CD4-positive, alpha-beta T cell treated with Interleukin-4 for 4 hours (primary cell): ENCODE data around the gene PRKRA.
"Not testable (repeated sequence)": the region's sequence is repeated elsewhere in the genome, so short reads cannot be mapped to it uniquely, and the experiment has no call there.

ENCODE experiments used
- DNase-seq: peaks from one replicate; pipeline ENCODE4 v3.0.0-alpha.2; 2020

Gene PRKRA

DNA sequence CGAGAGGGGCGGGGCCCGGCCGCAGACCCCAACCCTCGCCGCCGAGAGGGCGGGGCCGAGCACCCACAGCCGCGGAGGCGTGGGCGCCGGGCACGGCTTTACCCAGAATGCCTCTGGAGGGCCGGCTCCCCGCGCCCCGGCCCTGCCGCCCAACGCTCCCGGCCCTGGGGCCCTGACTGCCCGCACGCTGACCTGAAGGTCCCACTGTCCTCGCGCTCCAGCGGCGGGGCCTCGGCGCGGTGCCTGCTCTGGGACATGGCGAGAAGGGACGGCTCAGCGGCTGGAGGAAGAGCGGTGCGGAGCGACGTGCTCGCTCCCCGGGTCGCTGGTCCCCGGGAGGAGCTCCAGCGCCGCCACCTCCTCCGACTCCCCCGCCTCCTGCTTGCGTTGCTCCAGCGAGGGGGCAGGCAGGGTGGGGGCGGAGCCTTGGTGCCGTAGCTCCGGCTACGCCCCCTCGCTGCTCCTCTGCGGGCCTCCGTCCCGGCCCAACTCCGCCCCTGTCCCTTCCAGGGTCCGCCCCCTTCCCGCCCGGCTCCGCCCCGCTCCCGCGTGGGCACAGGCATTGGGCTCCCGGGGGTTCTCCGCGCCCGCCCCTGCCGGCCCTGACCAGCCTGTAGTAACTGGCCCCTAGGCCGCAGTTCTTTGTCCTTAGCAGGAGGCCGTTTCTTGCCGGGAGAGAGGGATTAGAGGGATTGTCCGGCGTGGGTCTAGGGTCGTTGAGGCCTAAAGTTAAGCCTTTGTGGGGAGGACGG lies at the start of gene PRKRA, which contains the start of gene PJVK:
PRKRA (minus strand) TSS at position 402 of the 752 bp plus-strand sequence; CDS start at position 257, 145 bp downstream.
PJVK (plus strand) TSS at position 605 of the 752 bp plus-strand sequence. CDS start 2,032 bp downstream, outside the sequence.
- DNase-seq: peak; percentile 93

DNA sequence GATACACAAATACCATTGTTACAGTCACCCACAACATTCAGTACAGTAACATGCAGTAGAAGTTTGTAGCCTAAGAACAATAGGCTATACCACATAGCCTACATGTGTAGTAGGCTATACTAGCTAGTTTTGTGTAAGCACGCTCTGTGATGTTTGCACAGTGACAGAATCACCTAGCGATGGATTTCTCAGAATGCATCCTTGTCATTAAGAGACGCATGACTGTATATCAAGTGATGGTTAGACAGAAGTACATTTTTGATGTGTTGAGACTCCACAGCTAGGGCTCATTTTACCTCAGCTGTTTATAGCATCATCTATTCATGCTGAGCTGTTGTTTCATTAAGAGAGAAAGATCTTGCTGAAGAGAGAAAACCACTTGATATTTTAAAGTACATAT lies 48.7 kb upstream of the PRKRA start:
- no peak for DNase-seq

DNA sequence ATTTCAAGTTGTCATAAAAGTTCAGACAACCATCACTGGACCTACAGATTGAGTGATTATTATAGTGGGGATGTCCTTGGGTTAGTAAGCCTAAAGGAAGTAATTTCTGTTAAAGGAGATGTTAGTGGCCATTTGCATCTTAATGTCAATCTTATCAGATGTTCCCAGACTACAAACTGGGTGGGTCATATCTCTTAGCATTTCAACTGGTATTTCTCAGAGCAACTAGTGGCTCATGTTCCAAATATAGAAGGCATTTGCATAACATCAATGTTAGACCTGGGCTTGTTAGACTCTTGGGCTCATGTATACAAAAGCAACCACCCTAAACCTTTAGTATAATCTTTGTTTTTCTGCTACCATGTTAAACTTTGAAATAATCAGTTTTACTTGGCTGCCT lies 47.2 kb upstream of the PRKRA start:
- no peak for DNase-seq

DNA sequence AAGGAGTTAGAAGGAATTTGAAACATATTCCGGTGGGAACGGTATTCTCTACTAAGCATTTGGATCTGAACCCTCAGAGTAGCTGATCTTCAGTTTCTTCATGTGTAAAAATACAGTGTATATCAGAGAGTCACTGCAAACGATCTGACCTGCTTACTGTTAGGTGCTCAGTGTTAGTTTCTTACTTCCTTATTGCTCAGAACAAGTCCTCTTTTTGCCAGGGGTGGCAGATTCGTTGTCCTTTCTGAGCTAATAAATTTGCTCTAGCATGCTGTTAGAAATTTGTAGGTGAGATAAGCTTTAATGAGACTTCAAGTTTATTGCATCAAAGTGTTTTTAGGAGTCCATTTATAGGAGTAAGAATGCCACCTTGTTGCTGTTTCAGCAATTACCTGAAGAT lies 45.1 kb upstream of the PRKRA start:
- no peak for DNase-seq

DNA sequence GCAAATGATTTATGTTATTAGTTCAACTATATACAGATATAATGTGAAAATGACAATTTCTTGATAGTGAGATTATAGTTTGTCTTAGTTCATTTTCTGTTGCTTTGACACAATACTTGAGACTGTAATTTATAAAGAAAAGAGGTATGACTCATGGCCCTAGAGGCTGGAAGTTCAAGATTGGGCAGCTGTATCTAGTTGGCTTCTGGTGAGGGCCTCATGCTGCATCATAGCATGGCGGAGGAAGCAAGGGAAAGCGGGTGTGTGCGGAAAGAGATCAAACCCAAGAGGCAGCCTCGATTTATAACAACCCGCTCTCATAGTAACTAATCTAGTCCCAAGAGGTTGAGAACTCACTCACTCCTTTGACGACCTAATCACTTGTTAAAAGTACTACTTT lies 40.6 kb upstream of the PRKRA start:
- no peak for DNase-seq

DNA sequence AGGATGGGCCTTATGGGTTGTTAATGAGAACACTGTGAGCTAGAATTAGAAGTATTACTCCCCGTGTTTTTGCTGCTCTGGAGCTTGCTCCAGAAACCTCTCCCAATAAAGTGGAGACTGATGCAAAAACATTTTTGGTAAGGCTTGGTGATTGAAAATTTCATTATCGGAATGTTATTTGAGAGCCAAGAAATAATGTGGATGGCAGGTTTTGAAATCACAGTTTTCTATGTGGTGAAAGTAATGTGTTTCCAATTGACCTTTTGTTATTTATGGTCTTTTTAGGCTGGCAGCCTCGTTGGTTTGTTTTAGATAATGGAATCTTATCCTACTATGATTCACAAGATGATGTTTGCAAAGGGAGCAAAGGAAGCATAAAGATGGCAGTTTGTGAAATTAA lies 34.4 kb upstream of the PRKRA start:
- DNase-seq: no peak

DNA sequence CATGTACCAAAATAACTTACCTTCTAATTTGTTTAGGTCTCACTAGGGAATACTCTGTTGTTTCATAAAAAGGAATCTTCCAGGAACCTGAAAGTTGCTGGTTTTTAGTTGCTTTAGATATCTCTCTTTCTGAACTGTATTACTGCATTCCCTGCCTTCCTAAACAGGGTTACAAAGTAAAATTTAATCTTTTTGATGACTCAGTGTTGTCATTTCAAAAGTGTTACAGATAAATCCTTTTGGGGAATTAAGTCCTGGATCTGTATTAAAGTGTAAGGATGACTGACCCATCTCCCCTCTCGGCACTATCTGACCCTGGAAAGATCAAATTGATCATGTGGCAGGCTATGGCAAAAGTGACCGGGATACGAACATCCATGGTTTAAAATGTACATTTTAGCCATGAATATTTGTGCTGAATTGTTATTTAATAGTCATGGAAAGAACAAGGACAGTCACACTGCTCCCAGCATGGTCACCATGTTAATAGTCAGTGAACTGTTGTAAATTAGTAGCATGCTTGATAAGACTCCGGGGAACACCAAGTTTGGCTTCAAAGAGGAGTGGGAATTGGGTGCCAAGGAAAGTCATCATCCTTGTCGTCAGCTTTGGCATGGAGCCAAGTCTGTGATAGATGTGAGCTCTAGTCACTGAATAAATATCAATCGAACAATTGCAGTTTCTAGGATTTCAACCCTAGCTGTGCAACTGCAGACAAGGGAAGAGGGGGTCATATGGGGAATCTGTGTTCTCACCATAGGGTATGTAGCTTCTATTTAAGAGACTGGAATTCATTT lies 33.5 kb upstream of the PRKRA start:
- DNase-seq: no peak

DNA sequence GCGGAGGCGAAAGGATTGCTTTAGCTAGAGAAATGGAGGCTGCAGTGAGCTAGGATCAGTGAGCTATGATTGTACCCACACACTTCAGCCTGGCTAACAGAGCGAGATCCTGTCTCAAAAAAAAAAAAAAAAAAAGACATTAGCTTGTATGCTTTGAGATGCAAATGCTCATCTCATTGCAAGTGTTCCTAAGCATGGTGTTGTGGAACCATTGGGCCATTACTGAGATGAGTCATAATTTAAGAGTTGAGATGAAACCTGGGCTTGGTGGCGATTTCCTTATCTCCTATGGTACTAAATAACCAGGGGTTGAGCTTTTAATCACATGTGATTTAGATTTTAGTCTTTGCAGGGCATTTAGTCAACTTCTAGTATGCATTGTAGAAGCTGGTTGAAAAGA lies 31.5 kb upstream of the PRKRA start:
- DNase-seq: peak; percentile 17

DNA sequence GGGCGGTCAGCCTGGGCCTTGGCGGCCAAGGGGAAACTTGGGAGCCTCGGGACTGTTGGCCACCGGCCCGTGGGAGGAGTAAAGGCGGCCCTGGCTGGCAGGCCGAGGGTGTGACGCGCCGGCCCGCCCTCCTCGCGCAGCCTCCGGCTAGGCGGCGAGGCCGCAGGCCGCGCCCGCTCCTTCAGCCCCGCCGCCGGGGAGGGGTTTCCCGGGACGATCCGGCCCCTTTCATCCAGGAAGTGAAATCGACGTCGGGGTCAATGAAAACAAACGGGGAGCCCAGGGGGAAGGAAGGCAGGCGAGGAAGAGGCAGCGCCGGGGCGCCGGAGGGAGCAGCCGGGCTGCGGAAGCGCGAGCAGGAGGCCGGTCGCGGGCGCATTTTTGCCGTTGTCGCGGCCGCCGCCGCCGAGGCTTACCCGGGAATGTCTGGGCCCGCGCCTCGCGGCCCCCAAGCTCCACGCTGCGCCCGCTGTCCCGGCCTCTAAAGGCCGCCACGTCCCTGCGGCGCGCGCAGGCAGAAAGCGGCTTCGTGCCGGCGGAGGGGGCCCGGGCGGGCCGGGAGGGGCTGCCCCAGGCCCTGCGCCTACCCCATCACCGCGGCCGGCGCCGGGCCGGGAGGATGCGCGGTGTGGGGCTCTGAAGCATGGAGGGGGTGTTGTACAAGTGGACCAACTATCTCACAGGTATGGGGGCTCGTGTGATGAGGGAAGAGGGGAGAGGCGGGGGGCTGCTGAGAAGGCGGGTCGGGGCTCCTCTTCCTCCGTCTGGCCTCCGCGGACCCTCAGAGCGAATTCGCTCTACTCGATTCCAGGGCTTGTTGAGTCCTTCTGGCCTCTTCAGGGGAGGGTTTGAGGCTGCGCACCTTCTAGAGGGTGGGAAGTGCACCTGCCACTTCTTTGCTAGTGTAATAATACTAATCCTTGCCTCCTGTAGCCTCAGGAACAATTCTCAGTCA lies 29.5 kb upstream of the PRKRA start, which contains the start of gene PLEKHA3:
PLEKHA3 (plus strand) TSS at position 231 of the 955 bp plus-strand sequence; CDS start at position 644, 413 bp downstream.
- peak; percentile 80 for DNase-seq

DNA sequence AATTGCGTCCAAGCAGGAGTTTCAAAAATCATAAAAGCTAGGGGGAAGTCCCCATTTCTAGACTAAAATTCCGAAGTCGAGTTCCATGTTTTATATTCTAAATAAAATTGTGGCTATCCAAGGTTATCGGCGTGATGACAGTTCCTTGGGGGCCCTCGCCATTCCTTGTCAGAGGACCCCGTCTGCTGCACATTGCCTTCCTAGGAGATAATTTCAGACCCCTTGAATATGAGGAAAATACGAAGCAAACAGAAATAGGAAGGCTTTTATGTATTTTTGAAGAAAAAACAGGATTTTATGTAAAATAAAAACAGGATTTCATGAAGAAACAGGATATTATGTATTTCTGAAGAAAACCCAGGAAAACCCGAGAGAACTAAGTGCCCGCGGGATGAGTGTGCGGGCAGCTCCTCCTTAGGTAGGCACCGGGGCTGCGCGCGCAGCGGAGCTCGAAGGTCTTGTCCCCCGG lies 28.8 kb upstream of the PRKRA start:
- DNase-seq: no peak

DNA sequence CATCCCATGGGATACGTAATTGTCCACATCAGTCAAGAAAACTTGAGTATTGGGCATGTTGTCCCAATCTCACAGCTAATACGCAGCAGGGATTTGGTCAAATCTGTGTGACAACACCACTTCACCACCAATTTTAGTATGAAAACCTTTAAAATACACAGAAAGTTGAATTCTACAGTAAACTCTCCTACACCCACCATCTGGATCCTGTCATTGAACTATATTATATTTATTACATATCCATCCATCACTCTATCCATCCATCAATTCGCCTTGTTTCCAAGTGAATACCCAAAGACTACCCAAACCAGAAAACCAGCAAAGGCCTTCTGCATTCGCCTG lies 28.3 kb upstream of the PRKRA start:
- DNase-seq: no peak

DNA sequence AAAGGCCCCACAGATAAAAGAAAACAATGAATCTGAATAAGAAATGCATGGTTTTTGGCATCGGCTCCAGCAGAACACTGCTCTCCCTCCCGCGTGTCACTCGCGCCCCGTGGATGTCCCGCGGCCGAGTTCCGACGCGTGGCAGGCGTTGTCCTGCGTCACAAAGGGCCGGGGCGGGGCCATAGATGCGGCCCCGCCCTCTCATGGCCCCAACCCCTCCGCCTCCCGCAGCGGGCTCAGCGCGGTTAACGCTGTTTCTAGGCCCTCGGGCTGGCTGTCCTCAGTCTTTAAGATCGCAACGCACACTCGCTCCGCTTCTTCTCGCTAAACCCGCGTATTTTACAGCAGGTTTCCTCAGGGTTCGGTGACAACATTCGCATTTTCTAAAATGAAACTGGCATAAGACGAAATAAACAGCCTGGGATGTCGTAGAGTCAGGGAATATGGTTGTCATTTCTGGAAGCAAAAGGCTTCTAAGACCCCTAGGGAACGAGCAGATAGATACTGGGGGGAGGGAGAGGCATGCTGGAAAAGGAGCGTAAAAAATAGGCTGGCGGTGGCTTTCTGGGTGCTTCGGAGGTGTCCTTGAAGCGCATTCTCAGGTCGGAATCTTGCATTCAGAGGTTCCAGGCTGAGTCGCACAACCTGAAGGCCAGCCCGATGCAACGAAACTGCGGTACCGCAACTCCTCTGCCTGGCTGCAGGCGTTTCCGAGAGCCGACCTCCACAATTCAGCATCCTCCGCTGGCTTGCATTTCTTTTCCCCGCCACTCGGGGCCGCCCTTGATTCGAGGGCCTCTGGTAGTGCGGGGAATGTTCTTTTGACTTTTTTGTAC lies 27.7 kb upstream of the PRKRA start, which contains the start of gene FKBP7:
FKBP7 (minus strand) TSS at position 162 of the 836 bp plus-strand sequence; CDS start at position 61, 101 bp downstream.
- peak; percentile 78 for DNase-seq

DNA sequence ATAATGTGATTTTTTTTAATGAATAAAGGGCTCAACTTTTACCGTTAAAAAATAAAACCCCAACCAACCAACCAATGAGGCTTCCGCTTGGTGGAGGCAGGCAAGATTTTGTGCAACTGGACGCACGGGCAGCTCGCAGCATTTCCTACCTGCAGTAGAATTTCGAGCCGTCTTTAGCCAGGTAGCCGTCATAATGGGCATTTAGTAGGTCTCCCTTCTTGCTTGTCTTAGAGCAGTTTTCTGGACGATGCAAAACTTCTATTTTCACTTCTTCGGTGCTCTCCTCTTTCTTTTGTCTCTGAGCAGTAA lies 27.1 kb upstream of the PRKRA start:
- DNase-seq: no peak

DNA sequence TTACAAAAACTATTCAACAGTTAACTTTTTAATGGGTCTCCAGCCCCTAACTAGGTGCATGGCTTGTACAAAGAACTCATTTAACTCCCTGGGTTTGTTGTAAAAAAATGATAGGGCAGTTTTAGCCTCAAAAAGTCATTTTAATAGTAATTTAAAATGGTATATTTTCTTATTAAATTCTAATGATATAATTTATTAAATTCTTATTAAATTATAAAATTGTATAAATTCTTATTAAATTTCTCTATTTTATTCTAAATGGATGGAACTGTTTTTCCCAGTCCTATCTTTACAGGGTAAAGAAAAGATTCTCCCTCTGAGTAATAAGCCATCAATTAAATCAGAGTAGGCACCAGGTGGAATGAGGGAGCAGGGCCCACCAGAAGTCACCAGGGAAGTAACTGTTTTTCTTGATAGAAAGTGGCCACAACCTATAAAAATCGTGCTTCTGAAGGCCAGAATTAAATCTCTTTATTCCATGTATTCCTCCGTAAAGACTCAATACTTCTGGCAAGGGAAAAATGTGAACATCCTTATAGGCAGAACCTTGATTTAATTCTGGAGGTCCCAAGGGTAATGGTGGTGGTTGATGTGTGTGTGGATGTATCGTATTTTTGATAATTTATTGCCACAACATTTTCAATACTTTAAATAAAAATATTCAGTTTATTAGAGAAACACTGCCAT lies 26.6 kb upstream of the PRKRA start:
- no peak for DNase-seq

DNA sequence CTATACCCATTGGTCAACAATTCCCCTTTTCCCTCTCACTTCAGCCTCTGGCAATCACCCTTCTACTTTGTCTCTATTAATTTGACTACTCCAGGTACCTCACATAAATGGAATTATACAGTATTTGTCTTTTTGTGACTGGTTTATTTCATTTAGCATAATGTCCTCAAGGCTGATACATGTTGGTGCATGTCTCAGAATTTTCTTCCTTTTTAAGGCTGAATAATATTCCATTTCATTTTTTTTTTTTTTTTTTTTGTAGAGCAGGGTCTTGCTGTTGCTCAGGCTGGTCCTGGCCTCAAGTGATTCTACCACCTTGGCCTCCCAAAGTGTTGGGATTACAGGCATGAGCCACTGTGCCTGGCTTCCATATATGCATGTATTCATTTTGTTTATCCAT lies 25.5 kb upstream of the PRKRA start:
- DNase-seq: no peak

DNA sequence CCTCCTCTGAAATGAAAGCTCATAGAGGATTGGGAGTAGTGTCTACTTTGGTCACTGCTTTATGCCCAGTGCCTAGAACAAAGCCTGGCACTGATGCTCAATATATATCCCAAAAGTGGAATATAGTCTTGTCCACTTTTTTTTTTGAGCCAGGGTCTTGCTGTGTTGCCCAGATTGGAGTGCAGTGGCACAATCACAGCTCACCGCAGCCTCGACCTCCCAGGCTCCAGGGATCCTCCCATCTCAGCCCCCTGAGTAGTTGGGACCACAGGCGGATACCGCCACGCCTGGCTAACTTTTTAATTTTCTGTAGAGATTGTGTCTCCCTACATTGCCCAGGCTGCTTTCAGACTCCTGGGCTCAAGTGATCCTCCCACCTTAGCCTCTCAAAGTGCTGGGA lies 23.6 kb upstream of the PRKRA start:
- no peak for DNase-seq

DNA sequence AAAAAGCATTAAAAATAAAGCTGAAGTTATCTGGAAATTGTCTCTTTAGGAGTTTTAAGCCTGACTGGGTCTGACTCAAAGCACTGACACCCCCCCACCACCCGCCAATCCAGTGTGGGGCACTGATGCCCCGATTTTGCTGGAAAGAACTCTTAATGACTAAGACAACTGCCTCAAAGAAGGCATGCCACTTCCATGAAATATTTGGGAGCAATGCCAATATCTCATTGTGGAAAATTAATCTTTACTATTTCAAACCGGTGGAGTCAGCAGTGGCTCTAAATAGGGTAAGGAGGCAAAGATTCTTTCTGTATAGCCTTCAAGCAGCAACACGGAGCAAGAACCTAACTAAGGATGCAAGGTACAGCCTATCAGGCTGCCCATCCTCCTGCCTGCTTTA lies 23.0 kb upstream of the PRKRA start:
- DNase-seq: no peak

DNA sequence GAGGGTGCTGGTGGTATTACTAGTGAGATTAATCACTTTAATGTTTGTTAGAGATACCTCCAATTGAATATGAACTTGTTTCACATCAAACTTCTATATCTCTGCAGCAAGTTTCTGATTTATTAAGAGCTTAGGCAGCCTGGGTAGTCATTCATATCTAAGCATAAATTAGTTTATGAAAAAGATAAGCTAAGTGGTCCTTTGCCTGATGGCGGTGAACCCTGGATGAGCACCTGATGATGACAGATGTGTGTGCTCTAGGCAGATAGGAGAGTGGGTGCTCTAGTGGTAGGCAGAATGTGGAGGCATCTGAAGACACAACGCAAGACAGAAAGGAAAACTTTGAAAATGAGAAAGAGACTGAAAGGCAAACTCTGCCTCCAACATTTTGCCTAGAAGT lies 22.4 kb upstream of the PRKRA start:
- DNase-seq: no peak

DNA sequence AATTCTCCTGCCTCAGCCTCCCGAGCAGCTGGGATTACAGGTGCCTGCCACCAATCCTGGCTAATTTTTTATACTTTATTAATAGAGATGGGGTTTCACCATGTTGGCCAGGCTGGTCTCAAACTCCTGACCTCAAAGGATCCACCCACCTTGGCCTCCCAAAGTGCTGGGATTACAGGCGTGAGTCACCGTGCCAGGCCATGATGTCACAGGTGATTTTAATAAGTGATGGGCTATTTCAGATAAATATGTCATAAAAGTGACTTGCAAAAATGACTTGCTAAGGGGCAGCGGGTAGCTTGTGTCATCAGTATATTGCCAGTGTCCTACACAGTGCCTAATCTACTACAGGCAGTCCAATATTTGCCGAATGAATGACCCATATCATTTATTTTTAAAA lies 20.3 kb upstream of the PRKRA start:
- DNase-seq: not testable (repeated sequence)

DNA sequence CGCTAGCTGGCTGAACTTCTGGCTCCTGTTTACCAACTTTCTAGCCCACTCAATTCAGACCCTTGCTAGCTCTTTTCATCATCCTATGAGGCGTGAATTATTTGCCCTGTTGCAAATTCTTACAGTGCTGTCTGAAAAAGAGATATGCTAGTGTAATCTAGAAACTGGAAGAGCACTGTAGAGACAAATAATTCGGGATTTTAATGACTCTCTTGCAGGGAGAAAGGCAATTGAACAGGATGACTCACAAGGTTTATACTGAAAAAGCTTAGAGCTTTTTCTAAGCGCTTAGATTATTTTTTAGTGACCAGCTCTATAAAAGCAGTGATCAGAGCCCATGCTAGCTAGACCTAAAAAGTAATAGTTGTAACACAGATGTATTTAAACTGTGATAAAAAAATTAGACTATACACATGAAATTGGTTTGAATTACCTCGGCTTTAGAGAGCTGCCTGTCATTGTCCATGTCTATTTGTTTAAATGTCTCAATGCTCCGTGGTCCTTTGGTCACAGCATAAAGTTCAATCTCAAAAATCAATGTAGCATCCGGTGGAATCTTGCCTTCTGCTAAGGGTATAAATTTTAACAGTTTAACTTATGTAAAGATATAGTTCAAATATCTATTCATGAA lies 18.4 kb upstream of the PRKRA start:
- no peak for DNase-seq

DNA sequence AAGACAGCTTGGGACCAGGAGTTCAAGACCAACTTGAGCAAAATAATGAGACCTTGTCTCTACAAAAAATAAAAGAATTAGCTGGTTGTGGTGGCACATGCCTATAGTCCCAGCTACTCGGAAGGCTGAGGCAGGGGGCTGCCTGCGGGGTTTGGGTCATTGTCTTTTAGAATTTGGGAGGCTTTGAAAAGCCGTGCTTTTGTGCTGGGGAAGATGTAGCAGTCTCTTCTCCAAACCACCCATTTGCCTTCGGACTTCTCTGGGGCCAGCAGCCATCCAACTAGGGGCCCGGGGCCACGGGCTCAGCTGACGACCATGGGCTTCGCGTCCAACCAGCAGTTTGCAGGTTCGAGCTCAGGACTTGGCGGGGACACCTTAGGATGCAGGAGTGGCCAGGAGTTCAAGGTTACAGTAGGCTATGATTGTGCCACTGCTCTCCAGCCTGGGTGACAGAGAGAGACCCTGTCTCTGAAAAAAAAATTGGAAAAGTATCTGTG lies 6.5 kb upstream of the PRKRA start:
- DNase-seq: no peak
